Right kidney (tissue), 1 donor: ENCODE measurements around the gene PRKG1.

Experiments
- DNase-seq: peaks from one replicate; pipeline ENCODE4 v3.0.0-alpha.2; 2016

PRKG1 gene

GRCh38 chr10:51076299-51076841 is 2.1 kb downstream of the PRKG1 start:
- DNase-seq, result no peak

DNA sequence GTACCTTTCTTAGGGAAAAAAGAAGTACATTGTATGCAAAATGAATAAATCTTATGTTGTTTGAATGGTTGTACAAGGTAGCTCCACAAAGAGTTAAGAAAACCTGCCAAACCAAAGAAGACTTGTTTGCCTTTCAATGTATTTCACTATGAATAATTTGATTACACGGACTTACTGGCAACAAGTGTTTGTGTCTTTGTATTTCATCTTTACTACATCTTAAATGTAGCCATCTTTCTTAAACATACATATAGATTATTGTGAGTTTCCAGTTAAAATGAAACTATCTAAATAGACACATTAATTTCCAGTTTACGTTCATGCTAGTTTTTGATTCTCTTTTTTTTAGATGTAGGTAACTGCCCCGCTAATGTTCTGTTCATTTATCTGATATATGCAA is 2.8 kb downstream of the PRKG1 start:
- DNase-seq, result no peak

GRCh38 chr10:51077507-51077906 is 3.2 kb downstream of the PRKG1 start:
- DNase-seq, result no peak

GRCh38 chr10:51079331-51079730 is 5.0 kb downstream of the PRKG1 start:
- DNase-seq, result no peak

GRCh38 chr10:51079766-51080165 is 5.5 kb downstream of the PRKG1 start:
- DNase-seq, result no peak

- DNase-seq, result no peak
These were observed 6.2 kb downstream of the PRKG1 start for GRCh38 chr10:51080311-51081006.

GRCh38 chr10:51082857-51083256 is 8.6 kb downstream of the PRKG1 start:
- no peak for DNase-seq

DNA sequence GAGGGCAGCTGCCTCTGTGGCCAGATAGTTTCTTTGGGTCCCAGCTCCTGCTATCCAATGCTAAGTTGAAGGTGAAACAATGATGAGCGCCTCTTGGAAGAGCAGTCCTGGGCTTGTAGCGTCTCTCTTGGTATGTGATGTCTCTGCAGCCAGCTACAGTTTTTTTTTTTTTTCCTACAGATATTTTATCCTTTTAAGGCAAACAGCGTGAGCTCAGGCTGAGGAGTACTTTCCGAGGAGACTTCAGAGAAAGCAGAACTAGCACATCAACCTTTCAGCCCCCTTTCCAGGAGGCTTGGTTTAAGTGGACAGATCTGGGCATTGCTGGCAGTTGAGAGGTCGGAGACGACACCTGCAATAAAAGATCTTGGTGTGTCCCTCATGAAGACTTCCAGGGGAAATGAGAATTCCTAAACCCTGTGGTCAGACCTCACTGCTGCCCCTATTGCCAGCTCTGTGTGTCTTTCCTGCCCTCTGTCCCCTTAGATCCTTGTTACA is 9.1 kb downstream of the PRKG1 start:
- no peak for DNase-seq

- no peak for DNase-seq
These were observed 10.9 kb downstream of the PRKG1 start for GRCh38 chr10:51085204-51085603.

DNA sequence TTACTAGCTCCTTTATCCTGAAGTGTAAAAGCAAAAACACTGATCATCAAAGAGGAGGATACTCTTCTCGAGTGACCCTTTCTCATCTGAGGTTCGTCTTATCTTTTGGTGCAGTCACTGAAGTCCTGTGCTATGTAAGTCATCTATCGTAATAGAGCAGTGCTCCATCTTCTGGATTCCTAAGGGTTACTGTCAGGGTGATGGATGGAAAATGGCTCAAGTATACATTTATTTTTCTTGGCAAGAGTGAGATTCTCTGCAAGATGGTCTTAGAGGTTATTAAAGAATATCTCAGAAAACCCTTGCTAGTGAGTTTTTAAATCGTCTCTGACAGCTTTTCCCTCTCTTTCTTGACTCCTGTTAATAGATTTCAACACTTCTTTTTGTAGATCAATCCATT is 12.4 kb downstream of the PRKG1 start:
- no peak for DNase-seq

DNA sequence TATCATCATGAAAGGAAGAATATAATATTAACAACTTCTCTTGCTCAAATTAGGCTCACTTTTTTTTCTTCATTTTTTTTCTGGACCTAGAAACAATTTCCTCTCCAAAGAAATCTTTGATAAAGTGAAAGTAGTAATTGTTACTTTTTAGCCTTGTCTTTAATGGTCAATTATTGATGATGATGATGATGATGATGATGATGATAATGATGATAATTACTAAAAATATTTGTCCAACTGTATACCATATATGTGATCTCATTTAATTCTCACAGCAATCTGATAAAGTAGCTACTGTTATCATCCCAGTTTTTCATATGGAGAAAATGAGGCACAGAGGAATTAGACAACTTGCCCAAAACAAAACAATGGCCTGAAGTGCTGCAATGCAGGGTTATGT is 12.8 kb downstream of the PRKG1 start:
- DNase-seq, result no peak

GRCh38 chr10:51090190-51090589 is 15.9 kb downstream of the PRKG1 start:
- no peak for DNase-seq

DNA sequence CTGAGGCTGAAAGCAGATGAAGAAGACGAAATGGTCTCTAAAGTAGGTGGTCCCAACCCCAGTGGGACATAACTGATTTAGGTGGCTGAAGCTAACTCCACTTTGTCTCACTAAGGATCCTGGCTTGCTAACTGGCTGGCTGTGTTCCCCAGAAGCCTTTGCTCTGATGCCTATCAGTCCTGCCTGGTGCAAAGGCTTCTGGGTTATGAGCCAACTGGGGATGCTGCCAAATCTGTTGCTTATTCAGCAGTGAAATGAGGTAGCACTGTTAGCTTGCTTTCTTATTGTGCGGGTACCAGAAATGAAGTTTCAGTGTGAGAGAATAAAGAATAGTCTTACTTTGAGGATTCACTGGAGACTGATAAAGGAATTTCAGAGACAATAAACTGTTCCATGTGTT is 18.1 kb downstream of the PRKG1 start:
- DNase-seq, result no peak

DNA sequence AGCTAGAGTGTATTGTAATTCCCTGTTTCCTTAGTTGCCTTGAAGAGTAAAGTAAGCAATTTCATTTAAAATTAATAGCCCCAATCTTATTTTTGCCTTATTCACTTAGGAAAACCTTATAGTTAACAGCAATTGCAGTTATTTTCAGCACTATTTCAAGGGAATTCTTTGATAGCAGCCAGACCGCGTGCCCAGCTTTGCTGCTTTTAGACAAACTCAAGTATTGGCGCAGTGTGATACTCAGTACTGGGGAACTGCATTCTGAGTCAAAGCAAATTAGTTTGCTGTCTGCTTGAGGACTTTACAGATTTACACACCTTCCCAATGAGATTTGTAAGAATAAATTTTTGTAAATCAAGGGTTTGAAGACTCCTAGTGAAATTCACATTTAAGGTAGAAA is 21.2 kb downstream of the PRKG1 start:
- DNase-seq, result no peak

- no peak for DNase-seq
These were observed 23.3 kb downstream of the PRKG1 start for GRCh38 chr10:51097546-51097945.

- no peak for DNase-seq
These were observed 25.9 kb downstream of the PRKG1 start for GRCh38 chr10:51100221-51100620.

DNA sequence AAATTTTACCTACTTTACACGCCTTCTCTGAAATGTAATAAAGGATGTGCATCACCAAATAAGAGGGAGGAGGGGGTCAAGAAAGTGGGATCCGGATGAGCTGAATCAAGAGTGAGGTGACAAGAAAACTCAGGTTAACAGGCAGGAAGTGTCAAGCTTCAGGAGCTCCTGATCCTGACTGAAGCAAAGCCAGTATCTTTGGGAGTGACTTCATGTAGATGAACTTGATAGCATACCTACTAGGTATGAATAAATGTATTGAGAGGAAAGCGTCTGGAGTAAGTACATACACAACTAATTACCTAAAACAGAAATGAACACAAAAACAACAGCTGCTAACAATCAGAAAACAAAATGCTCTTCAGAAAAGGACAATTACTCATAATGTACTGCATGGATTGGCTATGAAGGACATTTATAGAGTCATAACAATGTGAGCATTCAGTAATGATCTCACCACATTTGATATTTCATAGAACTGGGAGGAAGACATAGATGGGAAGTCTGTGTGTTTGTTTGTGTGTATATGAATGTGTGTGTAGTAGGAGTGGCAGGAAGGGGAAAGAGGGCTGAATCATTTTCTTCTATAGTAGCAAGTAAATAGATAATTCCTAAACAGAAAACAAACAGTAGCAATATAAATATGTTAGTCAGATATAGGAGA is 29.4 kb downstream of the PRKG1 start:
- no peak for DNase-seq

DNA sequence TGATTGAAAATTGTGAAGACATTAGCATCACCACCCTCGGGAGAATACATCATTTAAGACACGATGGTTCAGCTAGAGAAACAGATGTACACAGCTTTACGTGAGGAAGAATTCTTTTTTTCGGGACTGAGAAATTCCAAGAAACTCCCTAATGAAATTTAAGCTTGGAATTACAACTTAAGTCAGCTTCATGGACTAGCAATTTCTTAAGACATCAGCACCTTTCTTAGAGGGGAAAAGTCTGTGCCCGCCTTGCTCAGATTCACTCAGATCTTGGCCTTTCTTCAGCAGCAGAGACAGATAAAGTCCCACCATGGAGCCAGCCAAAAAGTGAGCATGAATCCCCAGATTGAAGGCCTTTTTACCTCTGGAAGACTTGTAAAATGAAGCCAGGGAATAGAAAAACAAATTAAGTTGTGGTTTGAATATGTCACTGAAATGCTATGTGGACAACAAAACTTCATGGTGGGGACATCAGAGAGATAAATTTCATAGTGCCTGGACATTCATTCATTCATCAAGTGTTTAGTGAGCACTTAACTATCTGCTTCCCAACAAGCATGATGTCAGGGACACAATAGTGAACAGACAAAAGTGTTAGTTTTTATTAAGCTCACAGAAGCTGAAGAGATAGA is 32.1 kb downstream of the PRKG1 start:
- no peak for DNase-seq

DNA sequence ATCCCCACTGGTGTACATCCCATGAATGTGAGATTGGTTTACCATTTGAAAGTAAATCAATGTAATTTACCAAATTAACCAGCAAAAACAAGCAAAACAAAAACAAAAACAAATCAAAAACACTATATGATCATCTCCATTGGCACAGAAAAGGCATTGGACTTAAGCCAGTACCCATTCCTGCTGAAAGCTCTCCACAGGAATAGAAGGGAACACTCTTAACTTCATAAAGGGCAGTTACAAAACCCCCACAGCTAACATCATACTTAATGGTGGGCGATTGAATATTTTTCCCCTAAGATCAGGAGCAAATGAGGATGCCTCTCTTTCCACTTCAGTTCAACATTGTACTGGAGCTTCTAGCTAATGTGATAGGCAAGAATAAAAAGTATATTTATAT is 34.1 kb downstream of the PRKG1 start:
- no peak for DNase-seq

GRCh38 chr10:51109801-51110533 is 35.7 kb downstream of the PRKG1 start:
- DNase-seq, result no peak

GRCh38 chr10:51112013-51112412 is 37.7 kb downstream of the PRKG1 start:
- no peak for DNase-seq

GRCh38 chr10:51113007-51113406 is 38.7 kb downstream of the PRKG1 start:
- DNase-seq, result no peak
